Measurements from ENCODE around the gene TEFM.
"Not testable (repeated sequence)": the region's sequence is repeated elsewhere in the genome, so short reads cannot be mapped to it uniquely, and the experiment has no call there.

TEFM gene

GRCh38 chr17:30922235-30923030 is 16.4 kb upstream of the TEFM start:
- no peak for DNase-seq

GRCh38 chr17:30921544-30922196 is 15.6 kb upstream of the TEFM start, which contains the start of gene ADAP2:
Gene ADAP2 (plus strand): TSS chr17:30921945. CDS start chr17:30922015, 70 bp downstream.
- peak; percentile 58 for DNase-seq
- in situ Hi-C loops (cut with MboI; ENCODE audit: low pct_unique_long_range_greater_than_20kb, low sequenced_read_pairs): no loop called here

More at GRCh38 chr17:30922235-30923030, 16.4 kb upstream of the TEFM start:
- in situ Hi-C loops (cut with MboI; ENCODE audit: low pct_unique_long_range_greater_than_20kb, low sequenced_read_pairs): no loop called here

GRCh38 chr17:30920683-30921543 is 14.9 kb upstream of the TEFM start:
- no peak for DNase-seq
- in situ Hi-C loops (cut with MboI; ENCODE audit: low pct_unique_long_range_greater_than_20kb, low sequenced_read_pairs): no loop called here

GRCh38 chr17:30920282-30920681 is 14.2 kb upstream of the TEFM start:
- DNase-seq: no peak
- in situ Hi-C loops (cut with MboI; ENCODE audit: low pct_unique_long_range_greater_than_20kb, low sequenced_read_pairs): no loop called here

- no peak for DNase-seq
- in situ Hi-C loops (cut with MboI; ENCODE audit: low pct_unique_long_range_greater_than_20kb, low sequenced_read_pairs): no loop called here
Measured at GRCh38 chr17:30917050-30917449, 11.0 kb upstream of the TEFM start.

GRCh38 chr17:30915833-30916611 is 10.0 kb upstream of the TEFM start:
- in situ Hi-C loops (cut with MboI; ENCODE audit: low pct_unique_long_range_greater_than_20kb, low sequenced_read_pairs): no loop called here
- DNase-seq: no peak

GRCh38 chr17:30913955-30914354 is 7.9 kb upstream of the TEFM start:
- in situ Hi-C loops (cut with MboI; ENCODE audit: low pct_unique_long_range_greater_than_20kb, low sequenced_read_pairs): no loop called here
- DNase-seq: no peak

GRCh38 chr17:30910151-30910550 is 4.1 kb upstream of the TEFM start:
- DNase-seq; in situ Hi-C loops (cut with MboI; ENCODE audit: low pct_unique_long_range_greater_than_20kb, low sequenced_read_pairs): not testable (repeated sequence)

- in situ Hi-C loops (cut with MboI; ENCODE audit: low pct_unique_long_range_greater_than_20kb, low sequenced_read_pairs): no loop called here
- no peak for DNase-seq
Measured at GRCh38 chr17:30908717-30909420, 2.8 kb upstream of the TEFM start.

- no peak for DNase-seq
- in situ Hi-C loops (cut with MboI; ENCODE audit: low pct_unique_long_range_greater_than_20kb, low sequenced_read_pairs): no loop called here
Measured at GRCh38 chr17:30905742-30906100, 317 bp downstream of the TEFM start.

GRCh38 chr17:30897311-30897710 is 8.7 kb downstream of the TEFM start:
- in situ Hi-C loops (cut with MboI; ENCODE audit: low pct_unique_long_range_greater_than_20kb, low sequenced_read_pairs): no loop called here
- DNase-seq: no peak

- in situ Hi-C loops (cut with MboI; ENCODE audit: low pct_unique_long_range_greater_than_20kb, low sequenced_read_pairs): no loop called here
- DNase-seq: no peak
Measured at GRCh38 chr17:30894236-30894635, 11.8 kb downstream of the TEFM start.

- DNase-seq: no peak
- in situ Hi-C loops (cut with MboI; ENCODE audit: low pct_unique_long_range_greater_than_20kb, low sequenced_read_pairs): no loop called here
Measured at GRCh38 chr17:30886187-30886586, 19.9 kb downstream of the TEFM start.

GRCh38 chr17:30869005-30869404 is 37.0 kb downstream of the TEFM start:
- DNase-seq: no peak
- in situ Hi-C loops (cut with MboI; ENCODE audit: low pct_unique_long_range_greater_than_20kb, low sequenced_read_pairs): no loop called here

- in situ Hi-C loops (cut with MboI; ENCODE audit: low pct_unique_long_range_greater_than_20kb, low sequenced_read_pairs): no loop called here
- no peak for DNase-seq
Measured at GRCh38 chr17:30864636-30865035, 41.4 kb downstream of the TEFM start.

- no peak for DNase-seq
- in situ Hi-C loops (cut with MboI; ENCODE audit: low pct_unique_long_range_greater_than_20kb, low sequenced_read_pairs): no loop called here
Measured at GRCh38 chr17:30858556-30859250, 47.3 kb downstream of the TEFM start.

GRCh38 chr17:30854146-30854545 is 51.9 kb downstream of the TEFM start:
- in situ Hi-C loops (cut with MboI; ENCODE audit: low pct_unique_long_range_greater_than_20kb, low sequenced_read_pairs): no loop called here
- DNase-seq: no peak

Data from KBM-7 (cell line).